ENCODE results near the gene STRIT1. TPM values are rescaled to one million over a fixed set of nuclear protein-coding genes. Genes with fewer than 3 reads are reported as not detected.

STRIT1 gene
- total RNA-seq, 1 experiment from 2014 or later = not detected

DNA sequence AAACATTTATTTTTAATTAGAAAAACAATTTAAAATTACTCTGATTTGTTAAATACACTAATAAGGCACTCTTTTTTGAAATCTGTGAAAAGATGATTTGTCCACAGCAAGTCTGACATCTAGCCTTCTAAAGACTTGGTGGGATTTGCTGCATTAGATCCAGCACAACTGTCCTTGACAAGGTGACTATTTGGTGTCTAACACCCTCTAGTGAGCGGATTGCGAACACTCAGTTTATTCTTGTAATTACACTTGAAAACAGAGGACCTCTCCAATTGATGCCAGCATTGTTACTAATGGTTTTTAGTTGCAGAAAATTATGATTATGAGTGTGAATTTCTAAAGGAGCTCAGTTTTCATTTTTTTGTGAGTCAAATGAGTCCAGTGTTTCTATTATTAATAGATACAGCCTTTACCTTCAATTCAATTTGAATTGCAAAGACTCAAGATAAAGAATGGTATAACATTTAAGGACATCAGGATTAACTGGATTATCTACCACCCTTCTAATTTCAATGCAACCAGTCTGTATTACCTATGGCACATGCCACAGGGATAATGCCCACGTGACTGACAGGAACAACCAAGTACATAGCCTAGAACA lies 29.7 kb upstream of the STRIT1 start:
- Histone ChIP-seq H3K4me3 (no peak overlapping the region), H3K36me3 (no peaks in the 10 kb centered on the region), H3K27me3 (no peaks in the 10 kb centered on the region), H3K4me1 (peaks cover 16% of the 10 kb centered on the region), H3K9me3 (replicated peaks) (no peaks in the 10 kb centered on the region), H3K27ac (no peak overlapping the region; the same call in 1 of the 2 replicates)
- DNase-seq = peak; percentile 63 to 88

DNA sequence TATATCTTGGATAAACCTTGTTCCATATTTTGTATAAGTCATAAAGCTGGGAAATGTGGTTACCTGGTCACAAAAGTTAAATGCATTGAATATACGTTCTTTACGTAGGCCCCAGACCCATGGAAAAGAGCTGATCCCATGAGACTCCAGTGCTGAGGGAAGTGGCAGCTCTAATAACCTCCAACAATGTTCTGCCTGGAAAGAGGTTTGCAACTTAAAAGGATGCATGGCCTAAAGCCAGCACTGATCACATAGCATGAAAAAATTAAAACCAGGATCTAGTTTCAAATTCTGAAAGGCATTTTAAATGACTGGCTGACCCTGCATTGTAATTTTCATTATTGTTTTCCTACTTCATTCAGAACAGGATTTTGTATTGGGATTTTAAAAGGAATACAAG lies 27.9 kb upstream of the STRIT1 start:
- no peaks in the 10 kb centered on the region for H3K27me3 ChIP-seq
- no peaks in the 10 kb centered on the region for H3K9me3 ChIP-seq (replicated peaks)
- no peaks in the 10 kb centered on the region for H3K36me3 ChIP-seq
- no peak overlapping the region for H3K4me3 ChIP-seq
- DNase-seq = peak; percentile 28 to 66
- peak overlapping the region; percentile 28; the same call in 1 of the 2 replicates for H3K27ac ChIP-seq
- peaks cover 16% of the 10 kb centered on the region for H3K4me1 ChIP-seq

DNA sequence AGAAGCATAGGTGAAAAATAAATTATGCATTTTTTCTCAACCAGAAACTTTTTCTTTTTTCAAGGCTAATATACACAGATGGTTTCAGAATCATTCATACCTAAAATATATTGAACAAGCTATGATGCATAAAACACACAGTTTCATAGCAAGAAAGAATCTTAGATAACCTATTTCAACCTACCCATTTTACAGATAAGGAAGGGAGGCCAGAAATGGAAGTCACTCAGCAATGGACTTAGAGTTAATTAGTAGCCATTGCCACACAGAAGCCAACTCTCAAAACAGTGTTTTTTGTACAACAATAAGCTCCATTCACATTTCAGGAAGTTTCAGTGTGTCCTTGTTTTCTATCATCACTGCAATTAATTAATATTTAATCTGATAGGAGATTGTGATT lies 27.5 kb upstream of the STRIT1 start:
- peaks cover 17% of the 10 kb centered on the region for H3K4me1 ChIP-seq
- H3K36me3 ChIP-seq = no peaks in the 10 kb centered on the region
- no peaks in the 10 kb centered on the region for H3K27me3 ChIP-seq
- no peak overlapping the region; the same call in 1 of the 2 replicates for H3K27ac ChIP-seq
- no peaks in the 10 kb centered on the region for H3K9me3 ChIP-seq (replicated peaks)
- DNase-seq = no peak
- no peak overlapping the region for H3K4me3 ChIP-seq

DNA sequence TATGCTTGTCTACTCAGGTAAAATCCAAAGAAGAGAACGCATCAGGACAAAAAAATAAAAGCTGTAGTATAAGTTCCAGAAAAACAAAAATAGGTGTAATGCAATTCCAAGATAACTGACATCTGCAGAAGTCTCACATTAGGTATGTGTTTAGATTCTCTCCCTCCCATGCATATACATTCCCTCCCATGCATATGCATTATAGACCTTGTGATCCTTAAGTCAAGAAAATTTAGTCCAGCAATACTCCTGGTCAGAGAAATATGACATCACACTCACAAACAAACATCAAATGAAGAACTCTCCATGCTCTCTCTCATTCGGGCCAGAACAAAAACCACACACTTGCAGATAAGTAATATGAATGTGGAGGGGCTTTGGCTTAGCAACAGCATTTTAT lies 25.3 kb upstream of the STRIT1 start:
- Histone ChIP-seq H3K9me3 (replicated peaks) (no peaks in the 10 kb centered on the region), H3K27me3 (no peaks in the 10 kb centered on the region), H3K4me3 (no peak overlapping the region), H3K36me3 (no peaks in the 10 kb centered on the region), H3K27ac (no peak overlapping the region), H3K4me1 (peaks cover 19% of the 10 kb centered on the region)
- DNase-seq = no peak

DNA sequence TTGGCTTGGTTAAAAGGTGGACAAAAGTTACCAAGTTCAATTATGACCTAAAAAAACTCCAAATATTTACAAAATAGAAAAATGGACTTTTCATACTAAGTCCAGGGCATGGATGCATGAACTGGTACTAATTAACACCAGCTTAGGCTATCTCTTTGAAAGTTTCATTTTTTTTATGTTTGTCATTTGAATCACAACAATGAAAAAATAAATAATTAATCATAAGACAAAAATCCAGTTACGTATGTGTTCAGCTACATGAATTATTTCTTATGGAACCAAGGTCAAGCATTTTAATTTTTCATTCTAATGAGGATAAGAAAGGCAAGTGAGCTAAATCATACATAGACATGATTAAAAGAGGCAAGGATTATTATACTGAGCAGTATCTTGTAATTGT lies 23.7 kb upstream of the STRIT1 start:
- Histone ChIP-seq H3K4me3 (no peak overlapping the region), H3K27me3 (no peaks in the 10 kb centered on the region), H3K36me3 (no peaks in the 10 kb centered on the region), H3K4me1 (peaks cover 18% of the 10 kb centered on the region), H3K9me3 (replicated peaks) (no peaks in the 10 kb centered on the region), H3K27ac (no peak overlapping the region)
- no peak for DNase-seq

DNA sequence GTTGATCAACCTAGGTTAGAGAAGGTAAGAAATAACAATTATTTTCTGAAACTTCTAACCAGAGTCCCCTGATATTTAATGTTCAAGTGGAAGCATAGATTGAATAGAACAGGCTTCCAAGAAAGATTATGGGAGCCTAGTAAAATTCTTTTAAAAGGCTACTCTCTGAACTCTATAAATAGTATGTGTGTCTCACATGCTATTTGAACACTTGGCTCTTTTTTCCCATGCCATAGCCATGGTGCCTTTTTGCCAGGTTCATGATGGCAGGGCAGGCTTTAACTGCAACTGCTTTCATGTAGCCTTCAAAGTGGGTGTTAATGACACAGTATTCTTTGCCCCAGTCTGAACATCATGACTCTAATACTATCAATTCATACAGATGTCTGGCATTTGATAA lies 22.9 kb upstream of the STRIT1 start:
- H3K9me3 ChIP-seq (replicated peaks) = no peaks in the 10 kb centered on the region
- peaks cover 10% of the 10 kb centered on the region for H3K4me1 ChIP-seq
- DNase-seq = no peak
- H3K27ac ChIP-seq = no peak overlapping the region
- H3K36me3 ChIP-seq = no peaks in the 10 kb centered on the region
- no peak overlapping the region for H3K4me3 ChIP-seq
- H3K27me3 ChIP-seq = no peaks in the 10 kb centered on the region

DNA sequence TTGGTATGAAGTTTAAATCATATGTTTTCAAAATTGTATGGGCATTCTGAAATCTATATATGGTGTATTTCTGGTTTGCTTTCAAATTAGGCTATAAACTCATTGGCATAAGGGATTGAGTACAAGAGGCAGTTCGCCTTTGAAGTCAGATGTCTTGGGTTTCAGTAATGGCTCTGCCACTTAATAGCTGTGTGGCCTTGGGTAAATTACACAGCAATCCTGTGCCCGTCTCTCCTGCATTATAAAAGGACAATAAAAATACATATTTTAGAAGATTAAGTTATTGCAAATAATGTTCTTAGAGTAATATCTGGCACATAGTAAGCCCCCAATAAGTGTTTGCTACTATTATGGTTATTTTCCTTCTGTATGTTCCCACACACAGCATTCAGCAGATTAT lies 20.4 kb upstream of the STRIT1 start:
- Histone ChIP-seq H3K27ac (no peak overlapping the region), H3K4me1 (peaks cover 7% of the 10 kb centered on the region; the same call in 1 of the 2 replicates), H3K36me3 (no peaks in the 10 kb centered on the region), H3K9me3 (replicated peaks) (no peaks in the 10 kb centered on the region), H3K4me3 (no peak overlapping the region), H3K27me3 (no peaks in the 10 kb centered on the region)
- DNase-seq = no peak

DNA sequence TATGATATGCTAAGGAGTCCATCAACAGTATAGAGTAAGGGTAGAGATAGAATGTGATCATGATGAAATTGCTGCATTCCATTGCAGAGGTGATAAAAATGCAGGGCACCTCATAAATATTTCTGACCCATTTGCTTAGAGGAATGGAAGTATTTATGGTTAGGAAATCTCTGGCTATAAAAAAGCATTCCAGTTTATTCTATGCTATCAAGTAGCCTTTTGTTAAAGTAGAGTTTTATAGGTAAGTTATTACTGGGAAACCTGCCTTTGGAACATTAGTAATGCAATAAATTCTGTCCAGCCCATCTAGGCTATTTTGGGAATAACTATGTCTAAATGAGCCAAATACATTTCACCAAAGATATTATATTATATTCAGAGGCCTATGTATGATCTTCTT lies 19.8 kb upstream of the STRIT1 start:
- Histone ChIP-seq H3K4me3 (no peak overlapping the region), H3K27me3 (no peaks in the 10 kb centered on the region), H3K27ac (no peak overlapping the region), H3K4me1 (peaks cover 7% of the 10 kb centered on the region; the same call in 1 of the 2 replicates), H3K36me3 (no peaks in the 10 kb centered on the region), H3K9me3 (replicated peaks) (no peaks in the 10 kb centered on the region)
- no peak for DNase-seq

DNA sequence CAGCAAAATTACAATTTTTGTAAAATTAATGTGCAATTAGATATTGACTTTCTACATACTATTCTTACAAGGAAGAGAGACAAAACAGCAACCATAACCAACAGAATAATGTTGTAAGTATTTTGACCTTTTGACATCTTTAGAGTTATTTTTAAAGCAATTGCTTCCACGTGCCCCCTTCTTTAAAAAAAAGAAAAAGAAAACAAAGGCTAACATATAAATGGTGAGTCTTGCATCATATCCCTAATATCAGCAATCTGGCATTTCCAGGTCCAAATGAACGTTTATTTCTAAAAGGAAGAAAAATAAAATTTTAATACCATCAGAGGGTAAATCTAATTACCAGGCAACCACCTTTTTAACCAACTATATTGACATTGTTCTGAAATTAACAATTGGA lies 19.3 kb upstream of the STRIT1 start:
- DNase-seq = no peak
- peaks cover 7% of the 10 kb centered on the region; the same call in 1 of the 2 replicates for H3K4me1 ChIP-seq
- no peak overlapping the region for H3K4me3 ChIP-seq
- H3K27me3 ChIP-seq = no peaks in the 10 kb centered on the region
- H3K9me3 ChIP-seq (replicated peaks) = no peaks in the 10 kb centered on the region
- no peak overlapping the region for H3K27ac ChIP-seq
- H3K36me3 ChIP-seq = no peaks in the 10 kb centered on the region

DNA sequence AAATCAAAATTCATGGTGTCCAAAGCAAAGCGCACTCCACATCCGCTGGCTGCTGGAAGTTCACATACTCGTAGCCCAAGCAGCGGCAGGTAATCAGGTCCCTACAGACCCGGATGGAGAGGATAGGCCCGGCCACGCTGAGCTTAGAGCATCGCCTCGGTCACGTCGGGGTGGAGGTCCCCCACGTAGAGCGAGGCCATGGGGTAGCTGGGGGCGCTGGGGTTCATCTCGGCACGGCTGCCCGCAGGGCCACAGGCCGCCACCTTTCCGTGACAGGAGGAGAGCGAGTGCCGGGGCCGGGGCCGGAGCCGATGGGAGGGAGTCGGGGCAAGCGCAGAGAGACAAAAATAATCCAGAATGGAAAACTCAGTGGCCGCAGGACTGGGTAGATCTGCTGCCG lies 16.1 kb upstream of the STRIT1 start:
- H3K9me3 ChIP-seq (replicated peaks) = no peaks in the 10 kb centered on the region
- H3K36me3 ChIP-seq = no peaks in the 10 kb centered on the region
- H3K4me3 ChIP-seq = no peak overlapping the region
- H3K4me1 ChIP-seq = 0 out of 2 replicates have a peak, but pooled peaks cover 4% of the 10 kb centered on the region
- DNase-seq = no peak
- H3K27me3 ChIP-seq = no peaks in the 10 kb centered on the region
- H3K27ac ChIP-seq = no peak overlapping the region

DNA sequence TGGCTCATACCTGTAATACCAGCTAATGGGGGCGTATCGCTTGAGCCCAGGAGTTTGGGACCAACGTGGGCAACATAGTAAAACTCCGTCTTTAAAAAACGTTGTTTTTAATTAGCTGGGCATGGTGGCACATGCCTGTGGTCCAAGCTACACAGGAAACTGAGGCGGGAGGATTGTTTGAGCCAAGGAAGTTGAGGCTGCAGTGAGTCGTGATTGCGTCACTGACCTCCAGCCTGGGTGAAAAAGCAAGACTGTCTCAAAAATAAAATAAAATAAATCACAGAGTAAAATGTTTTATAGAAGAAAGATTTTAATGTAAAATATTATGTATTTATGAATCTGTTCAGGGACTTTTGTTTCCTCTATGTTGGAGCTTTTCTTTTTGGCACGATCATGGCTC lies 15.3 kb upstream of the STRIT1 start:
- Histone ChIP-seq H3K4me3 (no peak overlapping the region), H3K4me1 (0 out of 2 replicates have a peak, but pooled peaks cover 4% of the 10 kb centered on the region), H3K27ac (no peak overlapping the region), H3K36me3 (no peaks in the 10 kb centered on the region), H3K27me3 (no peaks in the 10 kb centered on the region), H3K9me3 (replicated peaks) (no peaks in the 10 kb centered on the region)
- DNase-seq = no peak

DNA sequence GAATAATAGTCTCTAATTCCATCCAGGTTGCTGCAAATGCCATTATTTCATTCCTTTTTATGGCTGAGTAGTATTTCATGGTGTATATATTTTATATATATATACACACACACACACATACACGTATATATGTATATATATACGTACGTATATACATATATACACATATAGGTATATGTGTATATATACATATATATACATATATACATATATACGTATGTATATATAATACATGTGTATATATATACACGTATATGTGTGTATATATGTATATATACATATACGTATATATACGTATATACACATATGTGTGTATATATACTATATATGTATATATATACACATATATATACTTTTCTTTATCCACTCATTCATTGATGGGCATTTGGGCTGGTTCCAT lies 13.7 kb upstream of the STRIT1 start:
- H3K27me3 ChIP-seq = no peaks in the 10 kb centered on the region
- no peaks in the 10 kb centered on the region for H3K9me3 ChIP-seq (replicated peaks)
- H3K4me1 ChIP-seq = no peaks in the 10 kb centered on the region
- DNase-seq = no peak
- no peak overlapping the region for H3K27ac ChIP-seq
- no peak overlapping the region for H3K4me3 ChIP-seq
- H3K36me3 ChIP-seq = no peaks in the 10 kb centered on the region

DNA sequence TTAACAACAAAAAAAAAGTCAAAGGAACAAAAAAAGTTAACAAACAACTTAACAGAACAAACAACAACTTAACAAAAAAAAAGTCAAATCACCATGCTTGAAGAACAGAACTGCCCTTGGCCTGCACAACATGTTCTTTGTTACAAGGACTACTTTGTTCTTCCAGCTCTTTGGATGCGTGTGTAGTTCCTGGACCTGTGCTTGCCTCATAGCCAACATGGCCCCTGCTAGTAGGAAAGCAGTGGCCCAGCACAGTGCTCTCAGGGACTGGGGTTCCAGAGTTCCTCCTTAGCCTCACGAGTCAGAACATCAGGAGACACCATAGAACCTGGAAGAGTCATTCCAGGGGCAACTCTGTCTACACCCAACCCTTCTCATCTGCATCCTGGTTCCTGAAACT lies 10.9 kb upstream of the STRIT1 start:
- Histone ChIP-seq H3K27me3 (no peaks in the 10 kb centered on the region), H3K27ac (no peak overlapping the region), H3K9me3 (replicated peaks) (no peaks in the 10 kb centered on the region), H3K36me3 (no peaks in the 10 kb centered on the region), H3K4me3 (no peak overlapping the region), H3K4me1 (no peaks in the 10 kb centered on the region)
- no peak for DNase-seq

DNA sequence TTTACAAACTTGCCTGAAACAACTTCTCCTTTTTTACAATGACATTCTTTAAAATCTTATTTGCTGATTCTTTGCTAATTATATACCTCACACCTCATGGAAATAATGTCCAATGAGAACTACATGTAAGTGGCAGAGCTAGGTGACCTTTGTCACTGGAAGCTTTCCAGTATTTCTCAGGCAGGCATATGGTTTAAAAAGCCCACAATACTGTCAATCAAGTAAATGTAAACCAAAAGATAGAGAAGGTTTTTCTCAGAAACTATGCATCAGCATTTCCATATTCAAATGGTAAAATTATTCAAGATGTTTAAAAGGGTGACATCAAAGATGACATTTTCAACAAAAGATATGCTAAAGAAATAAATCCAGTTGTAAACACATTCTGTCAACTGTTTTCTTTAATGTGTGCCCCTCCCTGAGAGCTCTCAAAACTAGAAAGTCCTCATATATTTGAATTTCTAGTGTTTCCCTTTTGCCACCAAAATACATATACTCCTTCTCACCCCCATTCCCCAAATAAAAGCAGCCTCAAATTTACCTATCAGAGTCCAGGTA lies 10.1 kb upstream of the STRIT1 start:
- Histone ChIP-seq H3K27me3 (no peaks in the 10 kb centered on the region), H3K27ac (no peak overlapping the region), H3K36me3 (no peaks in the 10 kb centered on the region), H3K4me3 (no peak overlapping the region), H3K9me3 (replicated peaks) (no peaks in the 10 kb centered on the region), H3K4me1 (no peaks in the 10 kb centered on the region)
- DNase-seq = no peak

DNA sequence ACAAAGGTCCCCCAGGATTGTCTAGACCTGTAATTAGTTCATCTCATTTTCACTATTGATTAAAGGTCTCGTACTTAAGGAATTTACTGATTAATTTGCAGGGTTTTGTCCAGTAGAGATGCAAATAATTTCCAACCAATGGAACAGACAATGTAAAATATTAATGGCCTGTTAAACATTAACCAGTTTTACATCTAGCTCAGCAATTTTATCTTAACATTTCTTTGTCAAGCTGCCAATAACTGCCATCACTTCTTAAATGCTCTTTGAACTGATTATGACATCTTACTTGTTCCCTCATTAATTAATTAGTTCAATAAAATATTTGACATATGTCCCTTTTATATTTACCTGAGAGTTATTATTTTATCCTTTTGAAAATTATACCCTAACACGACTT lies 9.4 kb upstream of the STRIT1 start:
- Histone ChIP-seq H3K9me3 (replicated peaks) (no peaks in the 10 kb centered on the region), H3K36me3 (no peaks in the 10 kb centered on the region), H3K27ac (no peak overlapping the region), H3K4me3 (no peak overlapping the region), H3K4me1 (no peaks in the 10 kb centered on the region), H3K27me3 (no peaks in the 10 kb centered on the region)
- no peak for DNase-seq

DNA sequence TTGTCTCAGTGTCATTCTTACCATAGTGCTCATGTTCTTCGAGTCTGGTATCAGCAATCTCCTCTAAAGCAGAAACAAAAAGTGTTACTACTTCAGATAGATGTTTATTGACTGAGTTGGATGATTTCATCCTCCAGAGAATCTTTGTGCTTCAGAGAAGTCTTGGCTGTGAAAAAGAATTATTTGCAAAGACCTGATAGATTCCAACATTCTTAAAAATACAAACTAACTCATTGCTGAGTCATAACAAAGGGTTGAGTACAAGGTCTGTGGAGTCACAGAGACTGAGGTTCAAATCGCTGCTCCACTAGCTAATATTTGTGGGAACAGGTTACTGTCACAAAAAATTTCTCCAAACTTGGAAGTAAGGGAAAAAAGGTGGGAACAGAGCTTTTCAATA lies 9.0 kb upstream of the STRIT1 start:
- Histone ChIP-seq H3K36me3 (no peaks in the 10 kb centered on the region), H3K27ac (no peak overlapping the region), H3K4me1 (no peaks in the 10 kb centered on the region), H3K4me3 (no peak overlapping the region), H3K9me3 (replicated peaks) (peaks cover under 1% of the 10 kb centered on the region; the same call in 1 of the 2 replicates), H3K27me3 (no peaks in the 10 kb centered on the region)
- DNase-seq = no peak

Measured in SJCRH30 (cell line).